A549 treated with DMSO at 1 μM for 4 hours (cell line): ENCODE data around the gene GSK3A. TPM values are rescaled to one million over a fixed set of nuclear protein-coding genes. Genes with fewer than 3 reads are reported as not detected.

Experiments
- total RNA-seq: library from RNA; stranded (reverse); fragments of 200-300 nt; extraction: Qiagen RNA extraction; gene quantifications from 5 replicates; pipeline ENCODE4 v1.2.3, GENCODE V29; 2022; ENCODE audit warnings: low read depth

GSK3A gene
- total RNA-seq: 115 to 169 TPM (median 157 TPM) in 5 replicates

GRCh38 chr19:42242512-42243409 lies at the start of gene GSK3A:
Gene GSK3A (minus strand): TSS chr19:42242602. CDS start chr19:42242465, 137 bp downstream.

GRCh38 chr19:42268704-42269477 lies 26.5 kb upstream of the GSK3A start, which contains the start of gene CIC:
Gene CIC (plus strand): TSS chr19:42269252. CDS start chr19:42271784, 2,532 bp downstream.

DNA sequence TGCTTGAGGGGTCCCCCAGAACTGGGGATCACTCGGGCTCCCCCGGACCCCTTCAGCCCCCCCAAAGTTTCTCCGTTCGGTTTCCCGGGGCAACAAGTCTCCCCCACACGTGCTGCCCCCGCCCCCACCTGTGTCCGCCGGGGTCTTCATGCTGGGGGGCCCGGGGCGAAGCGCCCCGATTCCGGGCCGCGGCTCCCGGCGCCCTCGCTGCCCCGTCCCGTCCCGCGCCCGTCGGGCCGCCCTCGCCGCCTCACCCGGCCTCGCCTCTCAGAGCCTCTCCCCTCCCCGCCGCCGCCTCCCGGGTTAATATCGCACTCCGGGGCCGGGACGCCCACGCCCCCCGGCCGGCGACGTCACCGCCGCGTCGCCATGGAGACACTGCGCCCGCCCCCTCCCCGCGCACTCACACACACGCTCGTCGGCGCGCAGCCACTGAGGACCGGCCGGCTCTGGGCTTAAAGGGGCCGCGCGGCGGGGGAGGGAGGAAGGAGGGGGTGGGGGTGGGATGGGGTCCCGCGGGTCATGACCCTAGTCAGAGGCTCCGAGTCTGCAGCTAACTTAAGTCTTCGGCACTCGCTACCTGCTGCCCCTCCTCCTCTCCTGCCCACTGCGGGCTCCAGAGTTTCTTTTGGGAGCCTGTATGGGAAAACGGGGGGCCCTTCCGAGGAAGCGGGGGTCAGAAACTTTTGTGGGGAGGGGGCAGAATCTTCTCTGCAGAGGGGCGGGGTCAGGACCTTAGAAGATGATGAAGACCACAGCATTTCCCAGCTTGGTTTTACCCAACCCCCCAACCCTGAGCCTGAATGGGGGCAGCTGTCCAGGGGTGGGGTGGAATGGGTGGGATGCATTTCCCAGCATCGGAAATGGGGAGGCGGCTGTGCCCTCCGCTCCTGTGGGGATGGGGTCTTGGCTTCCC lies 12.7 kb upstream of the GSK3A start, which contains the start of gene ERF:
ERF (minus strand) TSS at position 279 of the 916 bp plus-strand sequence; CDS start at position 150, 129 bp downstream.

GRCh38 chr19:42219812-42220750 lies 22.3 kb downstream of the GSK3A start, which contains the start of gene ZNF526:
Gene ZNF526 (plus strand): TSS chr19:42220312. CDS start chr19:42224404, 4,092 bp downstream.

DNA sequence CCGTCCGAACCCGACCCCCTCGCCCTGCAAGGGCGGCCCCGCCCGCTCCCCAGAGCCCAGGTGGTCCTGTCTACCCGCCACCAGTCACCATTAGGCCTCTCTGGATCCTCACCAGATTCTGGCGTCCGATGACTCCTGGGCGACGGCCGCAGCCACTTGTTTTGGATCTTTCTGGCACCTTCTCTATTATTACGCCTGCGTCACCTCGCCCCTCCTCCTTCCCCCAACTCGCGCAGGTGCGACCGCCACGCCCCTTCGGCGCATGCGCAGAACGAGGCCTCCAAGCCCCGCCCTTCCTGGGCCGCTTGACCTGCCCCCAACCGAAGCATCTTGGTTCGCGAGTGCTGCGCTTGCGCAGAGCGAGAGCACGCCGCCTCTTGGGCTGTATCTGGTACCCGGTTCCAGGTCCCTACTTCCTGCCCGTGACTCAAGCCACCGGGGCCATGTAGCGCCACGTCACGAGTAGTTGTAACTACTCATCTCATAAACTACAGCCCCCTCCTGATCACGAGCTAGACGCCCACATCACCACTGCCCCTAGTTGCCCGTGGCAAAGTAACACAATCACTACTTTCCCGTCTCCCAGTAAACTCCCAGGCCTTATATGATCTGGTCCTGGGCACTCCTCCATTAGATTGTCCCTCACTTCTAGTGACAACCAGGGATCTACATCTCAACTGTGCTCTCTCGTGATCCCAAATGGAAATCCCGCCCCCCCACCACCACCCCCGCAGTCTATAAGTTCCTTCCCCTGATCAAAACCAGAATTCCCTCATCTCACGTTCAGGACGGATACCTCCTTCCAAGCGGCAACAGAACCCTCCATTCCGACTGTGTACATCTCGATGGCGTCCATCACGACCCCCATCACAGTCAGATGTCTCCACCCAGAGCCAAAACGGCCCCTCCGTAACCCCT lies 24.6 kb downstream of the GSK3A start, which contains the start of gene DEDD2:
DEDD2 (minus strand) TSS at position 158 of the 918 bp plus-strand sequence. CDS start 670 bp downstream, outside the sequence.

Other genes with a start within 250 kb of the GSK3A start
- gene ATP1A3, start 248.4 kb downstream of the GSK3A start, total RNA-seq: 4.1 to 5.7 TPM (median 4.9 TPM) in 5 replicates
- gene GRIK5, start 172.4 kb downstream of the GSK3A start, total RNA-seq: 0.41 to 0.65 TPM (median 0.54 TPM) in 5 replicates
- gene ZNF574, start 166.4 kb downstream of the GSK3A start, total RNA-seq: 33.0 to 41.5 TPM (median 35.7 TPM) in 5 replicates
- gene POU2F2, start 110.2 kb downstream of the GSK3A start, total RNA-seq: 0.33 to 0.63 TPM (median 0.46 TPM) in 5 replicates
- 60.7 to 103 TPM (median 88.3 TPM) in 5 replicates for gene DEDD2, start 24.9 kb downstream of the GSK3A start, total RNA-seq
- gene ZNF526, start 22.3 kb downstream of the GSK3A start, total RNA-seq: 17.8 to 20.9 TPM (median 19.7 TPM) in 5 replicates
- gene ERF, start 12.5 kb upstream of the GSK3A start, total RNA-seq: 111 to 133 TPM (median 115 TPM) in 5 replicates
- 46.3 to 68.8 TPM (median 57.9 TPM) in 5 replicates for gene CIC, start 26.6 kb upstream of the GSK3A start, total RNA-seq
- 4.0 to 5.1 TPM (median 4.3 TPM) in 5 replicates for gene PRR19, start 59.5 kb upstream of the GSK3A start, total RNA-seq
- gene PAFAH1B3, start 60.0 kb upstream of the GSK3A start, total RNA-seq: 130 to 158 TPM (median 136 TPM) in 5 replicates
- 2.2 to 4.2 TPM (median 3.7 TPM) in 5 replicates for gene TMEM145, start 70.7 kb upstream of the GSK3A start, total RNA-seq
- gene MEGF8, start 83.0 kb upstream of the GSK3A start, total RNA-seq: 22.2 to 27.3 TPM (median 24.3 TPM) in 5 replicates
- gene CNFN, start 147.7 kb upstream of the GSK3A start, total RNA-seq: 39.4 to 46.7 TPM (median 41.5 TPM) in 5 replicates
- 1.2 to 3.3 TPM (median 2.3 TPM) in 5 replicates for gene LIPE, start 184.8 kb upstream of the GSK3A start, total RNA-seq
- gene CXCL17, start 200.3 kb upstream of the GSK3A start, total RNA-seq: 0.20 TPM in 1 of 5 replicates, not detected in the others